Measurements from ENCODE around the gene ANXA1.

DNA sequence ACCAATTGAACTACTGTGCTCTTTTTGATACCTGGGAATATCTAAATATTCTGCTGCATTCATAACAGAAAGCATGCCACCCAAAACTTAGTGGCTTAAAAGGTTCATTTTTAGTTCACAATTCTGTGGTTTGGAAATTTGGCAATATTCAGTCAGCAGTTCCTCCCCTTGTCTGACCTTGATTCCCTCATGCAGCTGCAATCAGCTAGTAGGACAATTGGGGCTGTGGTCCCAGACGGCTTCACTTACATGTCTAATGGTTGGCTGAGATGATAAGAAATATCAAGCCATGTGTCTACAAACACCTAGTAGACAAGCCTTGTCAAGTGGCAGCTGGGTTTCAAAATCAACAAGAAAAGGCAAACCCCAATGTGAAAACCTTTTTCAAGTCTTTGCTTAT lies 51.3 kb downstream of the ANXA1 start:
- TF ChIP-seq, protein P1, sequence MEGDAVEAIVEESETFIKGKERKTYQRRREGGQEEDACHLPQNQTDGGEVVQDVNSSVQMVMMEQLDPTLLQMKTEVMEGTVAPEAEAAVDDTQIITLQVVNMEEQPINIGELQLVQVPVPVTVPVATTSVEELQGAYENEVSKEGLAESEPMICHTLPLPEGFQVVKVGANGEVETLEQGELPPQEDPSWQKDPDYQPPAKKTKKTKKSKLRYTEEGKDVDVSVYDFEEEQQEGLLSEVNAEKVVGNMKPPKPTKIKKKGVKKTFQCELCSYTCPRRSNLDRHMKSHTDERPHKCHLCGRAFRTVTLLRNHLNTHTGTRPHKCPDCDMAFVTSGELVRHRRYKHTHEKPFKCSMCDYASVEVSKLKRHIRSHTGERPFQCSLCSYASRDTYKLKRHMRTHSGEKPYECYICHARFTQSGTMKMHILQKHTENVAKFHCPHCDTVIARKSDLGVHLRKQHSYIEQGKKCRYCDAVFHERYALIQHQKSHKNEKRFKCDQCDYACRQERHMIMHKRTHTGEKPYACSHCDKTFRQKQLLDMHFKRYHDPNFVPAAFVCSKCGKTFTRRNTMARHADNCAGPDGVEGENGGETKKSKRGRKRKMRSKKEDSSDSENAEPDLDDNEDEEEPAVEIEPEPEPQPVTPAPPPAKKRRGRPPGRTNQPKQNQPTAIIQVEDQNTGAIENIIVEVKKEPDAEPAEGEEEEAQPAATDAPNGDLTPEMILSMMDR (conservative IDR thresholded peaks at IDR 0.05; ENCODE audit: low read length), result no peak
- TF ChIP-seq EZH2phosphoT487 (IDR thresholded peaks at IDR 0.05; ENCODE audit: borderline replicate concordance, low read depth, low read length), result no peak
